DOHH2 (cell line): ENCODE results near the gene ALG1L2.
"Not testable (repeated sequence)": the region's sequence is repeated elsewhere in the genome, so short reads cannot be mapped to it uniquely, and the experiment has no call there.

Experiments
- CTCF ChIP-seq: fragments of 200-600 bp; sonication (generic); IDR thresholded peaks from one replicate; pipeline ENCODE4 v1.5.1; 2014; ENCODE audit warnings: antibody characterized with exemption, mild to moderate bottlenecking, low read depth, low read length; ENCODE audit not compliant: poor library complexity, severe bottlenecking
- EZH2phosphoT487 ChIP-seq: fragments of 200-600 bp; sonication (generic); IDR thresholded peaks from 2 replicates; pipeline ENCODE4 v1.6.1; 2017; ENCODE audit warnings: borderline replicate concordance, mild to moderate bottlenecking, antibody characterized with exemption, low read length, moderate library complexity, mixed read lengths

GRCh38 chr3:130137685-130138084, 56.1 kb downstream of the ALG1L2 start:
- TF ChIP-seq CTCF, EZH2phosphoT487: not testable (repeated sequence)
